HG02981 (cell line): ENCODE measurements around the gene SPDYE16.
A peak's percentile ranks its signal among the peaks of the same experiment; 100 is the strongest.
"Not testable (repeated sequence)": the region's sequence is repeated elsewhere in the genome, so short reads cannot be mapped to it uniquely, and the experiment has no call there.

Source experiments
- ATAC-seq: cut with Tn5 transposase; IDR thresholded peaks from one replicate; pipeline ENCODE4 v1.9.1; 2021; ENCODE audit warnings: mild to moderate bottlenecking, moderate library complexity; ENCODE audit not compliant: unreplicated experiment

SPDYE16 gene

GRCh38 chr7:76551992-76552391, 8.9 kb upstream of the SPDYE16 start:
- not testable (repeated sequence) for ATAC-seq

GRCh38 chr7:76549855-76550248, 6.8 kb upstream of the SPDYE16 start:
- ATAC-seq, result not testable (repeated sequence)

GRCh38 chr7:76549025-76549854, 6.1 kb upstream of the SPDYE16 start:
- ATAC-seq, result peak; percentile 97

GRCh38 chr7:76531643-76532042, 11.5 kb downstream of the SPDYE16 start:
- not testable (repeated sequence) for ATAC-seq

GRCh38 chr7:76526183-76526582, 16.9 kb downstream of the SPDYE16 start:
- ATAC-seq, result not testable (repeated sequence)

GRCh38 chr7:76516932-76517331, 26.2 kb downstream of the SPDYE16 start:
- not testable (repeated sequence) for ATAC-seq

- ATAC-seq, result no peak
These were observed 27.1 kb downstream of the SPDYE16 start for GRCh38 chr7:76515999-76516443.

- ATAC-seq, result no peak
These were observed 27.9 kb downstream of the SPDYE16 start for GRCh38 chr7:76514926-76515771.

- ATAC-seq, result no peak
These were observed 29.0 kb downstream of the SPDYE16 start for GRCh38 chr7:76513817-76514799.

- ATAC-seq, result no peak
These were observed 29.9 kb downstream of the SPDYE16 start for GRCh38 chr7:76512941-76513816.

- not testable (repeated sequence) for ATAC-seq
These were observed 30.9 kb downstream of the SPDYE16 start for GRCh38 chr7:76511911-76512885.

- not testable (repeated sequence) for ATAC-seq
These were observed 31.7 kb downstream of the SPDYE16 start for GRCh38 chr7:76511200-76511910.

GRCh38 chr7:76509931-76510877, 32.9 kb downstream of the SPDYE16 start, which contains the start of gene UPK3B:
Gene UPK3B, plus strand, starts transcription at chr7:76510552. Its CDS starts 101 bp downstream, at chr7:76510653.
- ATAC-seq, result no peak

GRCh38 chr7:76507723-76508406, 35.2 kb downstream of the SPDYE16 start:
- no peak for ATAC-seq

- ATAC-seq, result not testable (repeated sequence)
These were observed 36.5 kb downstream of the SPDYE16 start for GRCh38 chr7:76506643-76507042.

- ATAC-seq, result no peak
These were observed 37.0 kb downstream of the SPDYE16 start for GRCh38 chr7:76506081-76506440.
